ENCODE data around the gene FSIP1.

DNA sequence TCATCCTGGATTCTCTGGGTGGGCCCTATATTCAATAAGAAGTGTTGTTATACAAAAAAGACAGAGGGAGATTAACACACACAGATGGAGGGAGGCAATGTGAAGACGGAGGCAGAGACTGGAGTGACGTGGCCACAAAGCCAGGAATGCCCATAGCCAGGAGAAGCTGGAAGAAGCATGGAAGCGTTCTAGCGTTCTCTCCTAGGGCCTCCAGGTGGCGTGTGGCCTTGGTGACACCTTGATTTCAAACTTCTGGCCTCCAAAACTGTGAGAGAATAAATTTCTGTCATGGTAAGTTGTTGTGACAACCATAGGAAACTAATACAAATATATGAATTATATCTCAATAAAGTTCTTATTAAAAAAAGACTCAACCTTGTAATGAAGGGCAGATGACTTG is 180.5 kb downstream of the FSIP1 start:
- no peak for TF ChIP-seq POLR2A (IDR thresholded peaks at IDR 0.05)
- TF ChIP-seq CTCF (IDR thresholded peaks at IDR 0.05), result no peak
- no peak for TF ChIP-seq POLR2AphosphoS5 (IDR thresholded peaks at IDR 0.05)
